Lower leg skin (tissue), 4 donors: ENCODE data around the gene ZNF362. TPM values are rescaled to one million over a fixed set of nuclear protein-coding genes. Genes with fewer than 3 reads are reported as not detected.

Experiments used
- DNase-seq, 2 donors: peaks; one replicate each; pipeline ENCODE4 v3.0.0-alpha.2; 2019; ENCODE audit warnings: low spot score in 2 of 2
- H3K4me3 ChIP-seq: fragments of 200-600 bp; sonication (generic); 2 replicates; pipeline ENCODE4 v1.5.1; 2017; ENCODE audit warnings: mild to moderate bottlenecking, low read depth; ENCODE audit not compliant: poor library complexity, severe bottlenecking
- CTCF ChIP-seq, 3 donors: fragments of 450-650 bp; IDR thresholded peaks; one replicate each; pipeline ENCODE4 v1.5.1; 2016; ENCODE audit warnings: antibody characterized with exemption in 3 of 3, mild to moderate bottlenecking in 3 of 3, moderate library complexity in 2 of 3
- POLR2A ChIP-seq, 2 donors: fragments of 450-650 bp; IDR thresholded peaks; one replicate each; pipeline ENCODE4 v1.6.1; 2016 to 2017; ENCODE audit warnings: antibody characterized with exemption in 2 of 2, mild to moderate bottlenecking in 1 of 2, moderate library complexity in 1 of 2
- WGBS, 2 donors: methylation state at CpG; one replicate each; pipeline ENCODE4 v1.1.5; 2018; 5-methylcytosine and 5-hydroxymethylcytosine counted together
- intact Hi-C: fragments of 100-400 bp; cut with DNase I; formaldehyde crosslinking; loops from one replicate; pipeline ENCODE4 v1.15.0; 2023; ENCODE audit warnings: low total_unique reads
- total RNA-seq, 4 donors: library from RNA; depleted of rRNA; stranded (reverse); fragments of >200 nt; gene quantifications; one replicate each; pipeline ENCODE4 v1.1.0, GENCODE V29; 2016

The ZNF362 gene
- 10 to 100 TPM in 3 of 4 donors, 1 to 10 TPM in 1; 7.0 to 24.3 (median 19.9) TPM for total RNA-seq

GRCh38 chr1:33256471-33257206 is at the start of gene ZNF362:
Gene ZNF362 (plus strand): TSS chr1:33256492. CDS start chr1:33270575, 14,083 bp downstream.
- intact Hi-C loops: no loop called here
- H3K4me3 ChIP-seq: peak within 1 kb of the TSS; percentile 45
- DNase-seq: peak in 1 of 2 donors; percentile 92
- 0 to 1% methylated on average over 18 to 39 of the region's 88 CpGs for WGBS, 2 donors
- TF ChIP-seq POLR2A (IDR thresholded peaks at IDR 0.05) (no peak), CTCF (IDR thresholded peaks at IDR 0.05) (no peak)

GRCh38 chr1:33211972-33212371 is 44.3 kb upstream of the ZNF362 start:
- TF ChIP-seq CTCF (IDR thresholded peaks at IDR 0.05) (no peak), POLR2A (IDR thresholded peaks at IDR 0.05) (no peak)
- H3K4me3 ChIP-seq: no peak overlapping the region
- intact Hi-C loops: no loop called here
- no peak for DNase-seq
- WGBS, 2 donors: 88 to 97% methylated on average over 3 of the region's 3 CpGs

GRCh38 chr1:33219886-33220661 is 36.2 kb upstream of the ZNF362 start:
- TF ChIP-seq CTCF (IDR thresholded peaks at IDR 0.05) (no peak), POLR2A (IDR thresholded peaks at IDR 0.05) (no peak)
- intact Hi-C loops: no loop called here
- 62 to 70% methylated on average over 7 of the region's 7 CpGs for WGBS, 2 donors
- no peak overlapping the region for H3K4me3 ChIP-seq
- no peak for DNase-seq

- intact Hi-C loops: no loop called here
- no peak overlapping the region for H3K4me3 ChIP-seq
- WGBS, 2 donors: 46% methylated on average over 12 of the region's 12 CpGs
- DNase-seq: peak; percentile 51 to 85
- TF ChIP-seq CTCF (IDR thresholded peaks at IDR 0.05) (no peak), POLR2A (IDR thresholded peaks at IDR 0.05) (no peak)
Measured at GRCh38 chr1:33220676-33221384, 35.5 kb upstream of the ZNF362 start.

GRCh38 chr1:33221385-33221758 is 34.9 kb upstream of the ZNF362 start:
- WGBS, 2 donors: 60 to 61% methylated on average over 2 of the region's 2 CpGs
- no peak overlapping the region for H3K4me3 ChIP-seq
- no peak for DNase-seq

More at GRCh38 chr1:33221385-33221758, 34.9 kb upstream of the ZNF362 start:
- TF ChIP-seq CTCF (IDR thresholded peaks at IDR 0.05) (no peak), POLR2A (IDR thresholded peaks at IDR 0.05) (no peak)
- intact Hi-C loops: no loop called here
